GM19193 (cell line): Measurements from ENCODE around the gene ADO.

Source experiments
- POLR2A ChIP-seq: IDR thresholded peaks from 4 replicates; pipeline ENCODE4 v1.6.1; 2011; ENCODE audit not compliant: insufficient read depth, insufficient read length; ENCODE audit errors: extremely low read depth

ADO gene

DNA sequence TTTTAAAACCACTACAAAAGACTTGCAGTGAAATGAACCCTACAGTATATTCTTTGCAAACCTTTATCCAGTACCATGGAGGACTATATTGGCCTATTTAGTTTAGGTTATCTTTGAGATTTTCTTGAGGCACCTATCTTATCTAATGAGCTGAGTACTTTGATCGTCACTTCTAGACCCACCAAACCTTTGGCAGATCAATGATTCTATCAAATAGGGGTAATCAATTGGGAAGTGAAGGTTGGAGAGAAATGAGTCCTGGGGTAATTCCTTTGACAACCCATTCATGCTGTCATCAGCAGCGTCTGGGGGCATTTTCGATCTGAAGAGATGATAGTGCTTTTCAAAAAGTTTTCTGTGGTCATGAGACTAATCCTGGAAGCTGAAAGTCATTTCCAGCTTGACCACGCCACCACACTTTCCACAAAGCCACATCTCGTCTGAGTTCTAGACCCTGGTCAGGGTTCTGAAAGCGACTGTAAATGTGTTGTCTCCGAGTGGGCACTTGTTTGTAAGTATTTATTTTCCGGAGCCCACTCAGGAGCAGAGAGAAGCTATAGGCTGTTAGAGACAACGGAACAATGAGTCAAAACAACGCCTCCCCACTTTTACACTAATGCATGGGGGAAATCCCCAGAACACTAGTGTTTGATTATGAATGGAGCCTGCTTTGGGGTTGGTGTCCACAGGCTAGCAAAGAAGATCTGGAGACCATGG, 6.8 kb downstream of the ADO start:
- TF ChIP-seq POLR2A, result no peak

GRCh38 chr10:62812672-62813439, 8.3 kb downstream of the ADO start:
- no peak for TF ChIP-seq POLR2A

- TF ChIP-seq POLR2A, result peak; percentile 37
Observed at GRCh38 chr10:62813453-62813852, 8.9 kb downstream of the ADO start.

DNA sequence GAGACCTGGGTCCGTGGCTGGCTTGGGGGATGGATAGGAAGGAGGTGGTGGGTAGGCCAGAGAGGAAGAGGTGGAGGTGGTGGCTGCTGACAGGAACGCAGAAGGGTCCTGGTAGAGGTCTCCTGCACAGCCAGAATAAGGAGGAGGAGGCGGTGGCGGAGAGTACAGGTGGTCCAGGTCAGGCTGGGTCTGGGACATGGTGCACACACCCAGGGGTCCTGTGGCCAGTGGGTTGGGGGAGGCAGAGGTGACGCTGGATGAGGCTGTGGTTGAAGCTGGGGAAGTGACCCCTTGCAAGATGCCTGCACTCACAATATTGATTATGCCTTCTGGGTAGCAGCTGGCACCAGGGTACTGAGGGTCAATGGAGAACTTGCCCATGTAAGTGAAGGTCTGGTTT, 9.5 kb downstream of the ADO start:
- no peak for TF ChIP-seq POLR2A

DNA sequence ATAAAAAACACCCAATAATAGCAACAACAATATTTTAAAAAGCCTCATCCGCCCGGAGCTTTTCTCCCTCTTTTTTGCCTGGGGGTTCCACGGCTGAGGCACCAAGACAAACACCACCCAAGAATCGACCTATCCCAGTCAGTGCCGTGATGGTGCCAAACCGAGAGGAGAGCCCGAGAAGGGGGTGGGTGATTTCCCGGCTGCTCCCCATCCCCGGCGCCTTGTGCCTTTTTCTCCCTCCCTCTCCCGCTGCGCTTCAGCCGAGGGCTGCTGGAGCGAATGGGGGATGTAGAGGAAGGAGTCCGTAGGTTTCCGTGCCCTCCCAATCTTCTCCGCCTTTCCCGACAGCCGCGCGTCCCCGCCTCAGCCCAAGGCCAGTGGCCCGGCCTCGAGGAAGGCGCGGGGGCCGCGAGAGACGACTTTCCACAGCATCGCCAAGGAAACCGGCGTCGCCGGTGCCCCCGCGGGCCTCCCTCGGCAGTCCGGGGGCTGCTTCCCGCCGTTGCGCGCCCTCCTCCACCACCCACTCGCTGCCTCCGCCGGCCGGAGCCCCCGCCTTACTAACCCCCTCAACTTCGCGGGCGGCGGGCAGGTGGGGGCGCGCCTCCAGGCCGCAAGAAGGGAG, 10.3 kb downstream of the ADO start:
- no peak for TF ChIP-seq POLR2A

- TF ChIP-seq POLR2A, result no peak
Observed at GRCh38 chr10:62815381-62816075, 11.0 kb downstream of the ADO start.

- no peak for TF ChIP-seq POLR2A
Observed at GRCh38 chr10:62816076-62816330, 11.5 kb downstream of the ADO start.

DNA sequence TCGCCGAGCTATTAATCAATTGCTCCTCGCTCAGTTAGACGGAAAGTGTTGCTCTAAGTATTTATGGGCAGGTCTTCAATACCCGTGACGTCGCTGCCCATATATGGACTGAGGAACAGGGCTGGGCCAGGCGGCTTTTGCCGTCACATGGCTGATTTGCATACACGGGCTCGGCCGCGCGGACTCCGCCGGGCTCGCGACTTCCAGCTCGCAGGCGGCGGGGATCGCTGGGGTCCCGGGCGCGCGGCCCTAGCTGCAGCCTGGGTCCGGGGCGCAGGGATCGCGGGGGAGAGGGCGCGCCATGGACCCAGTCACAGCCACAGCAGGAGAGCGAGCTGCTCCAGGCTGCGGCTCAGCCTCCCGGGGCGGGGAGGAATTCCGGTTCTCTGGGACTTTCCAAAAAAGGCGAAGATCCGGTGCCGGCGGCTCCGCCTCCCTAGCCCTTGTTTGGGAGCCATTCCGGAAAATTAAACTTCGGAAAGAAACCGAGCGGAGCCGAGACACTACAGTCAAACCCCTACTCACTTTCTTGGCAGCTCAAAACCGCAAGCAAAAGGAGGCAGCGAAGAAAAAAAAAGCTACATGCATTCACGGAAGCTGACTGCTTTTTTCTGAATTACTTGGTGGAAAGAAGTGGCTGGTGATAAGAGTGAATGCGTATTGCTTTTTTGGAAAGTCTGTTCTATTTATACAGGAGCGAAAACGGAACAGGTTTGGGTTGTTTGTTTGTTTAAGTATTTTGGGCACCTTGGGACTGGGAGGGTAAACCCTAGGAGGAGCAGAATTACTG, 12.0 kb downstream of the ADO start, which contains the start of gene EGR2:
Gene EGR2, minus strand, starts transcription at position 36 of the 790 bp plus-strand sequence. CDS start 337 bp downstream, outside the sequence.
- peak; percentile 72 for TF ChIP-seq POLR2A

DNA sequence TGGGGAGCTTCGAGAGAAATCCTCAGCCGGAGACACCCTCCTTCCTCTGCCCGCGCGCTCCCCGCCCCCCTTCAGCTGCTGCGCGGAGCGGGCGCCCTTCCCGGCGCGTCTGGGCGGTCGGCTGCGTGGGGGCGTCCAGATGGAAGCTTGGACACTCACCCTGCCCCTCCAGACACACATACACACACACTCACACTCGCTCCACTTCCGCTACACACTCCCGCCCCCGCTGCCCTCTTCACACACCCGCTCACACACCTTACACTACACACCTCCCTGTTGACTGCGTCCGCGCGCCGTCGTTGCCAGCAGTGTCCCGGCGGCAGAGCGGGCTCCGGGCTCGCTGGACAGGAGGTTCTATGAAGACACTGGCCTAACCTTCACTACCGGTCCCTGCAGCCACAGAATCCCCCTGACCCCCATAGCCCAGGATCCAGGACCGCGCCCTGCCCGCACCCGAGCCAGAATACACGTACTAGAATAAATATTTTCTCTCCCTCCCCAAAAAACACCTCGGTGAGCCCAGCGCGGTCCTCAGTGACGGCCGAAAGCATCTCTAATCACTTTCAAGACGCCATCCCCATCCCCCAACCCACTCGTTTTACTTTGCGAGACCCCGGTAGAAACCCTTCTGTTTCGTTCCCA, 12.7 kb downstream of the ADO start:
- TF ChIP-seq POLR2A, result peak; percentile 42

DNA sequence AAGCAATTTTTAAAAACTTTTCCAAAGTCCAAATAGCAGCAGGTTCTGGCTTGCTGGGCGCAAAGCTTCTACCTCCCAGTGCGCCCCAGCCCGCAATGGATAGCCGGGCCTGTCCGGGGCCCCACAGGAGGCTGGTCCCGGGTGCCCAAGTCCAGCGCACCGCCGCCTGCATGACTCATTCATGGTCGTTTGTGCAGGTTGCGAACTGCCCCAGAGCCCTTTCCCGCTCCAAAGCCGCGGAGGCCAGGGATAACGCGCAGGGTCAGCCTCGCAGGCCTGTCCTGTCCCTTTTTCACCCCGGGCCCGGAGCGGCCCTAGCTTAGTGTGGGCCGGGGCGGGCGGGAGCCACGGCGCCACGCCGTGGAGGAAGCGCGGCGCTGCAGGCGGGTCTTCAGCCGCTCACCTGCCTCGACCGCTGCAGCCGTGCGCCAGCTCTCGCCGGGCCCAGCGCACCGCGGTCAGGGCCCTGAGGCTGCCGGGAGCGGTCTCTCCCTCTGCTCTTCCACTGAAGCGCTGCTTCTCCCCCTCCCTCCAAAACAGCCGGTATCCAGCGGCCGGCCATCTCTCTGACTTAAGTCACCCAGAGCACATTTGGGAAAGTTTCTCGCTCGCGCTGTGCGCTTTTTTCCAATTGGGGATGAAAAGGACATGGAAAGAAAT, 13.4 kb downstream of the ADO start:
- no peak for TF ChIP-seq POLR2A

DNA sequence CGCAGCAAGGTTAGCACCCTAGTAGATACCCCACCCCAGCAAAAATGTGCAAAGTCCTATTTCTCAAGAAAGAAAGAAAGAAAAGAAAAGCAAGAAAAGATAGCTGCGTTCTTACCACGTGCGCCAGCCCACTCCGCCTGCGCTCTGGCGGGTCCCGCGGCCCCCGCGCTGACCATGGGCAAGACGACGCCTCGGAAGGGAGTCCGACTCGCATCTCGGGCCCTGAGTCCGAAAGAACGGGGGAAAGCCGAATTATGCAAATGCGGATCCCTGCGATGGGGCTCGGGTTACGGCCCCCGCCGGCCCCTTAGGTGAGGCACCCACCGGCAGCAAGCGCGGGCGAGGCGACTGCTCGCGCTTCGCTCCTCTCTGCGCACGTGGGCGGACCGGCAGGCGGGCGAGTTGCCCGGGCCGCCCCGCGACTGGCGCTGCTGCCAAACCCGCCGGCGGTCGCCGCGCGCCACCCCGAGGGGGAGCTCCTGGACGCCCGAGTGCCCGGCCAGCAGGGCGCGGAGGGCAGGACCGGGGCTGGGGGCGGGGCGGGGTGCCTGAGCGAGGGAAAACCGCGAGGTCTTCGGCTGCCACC, 14.0 kb downstream of the ADO start:
- TF ChIP-seq POLR2A, result no peak

- no peak for TF ChIP-seq POLR2A
Observed at GRCh38 chr10:62819141-62819920, 14.8 kb downstream of the ADO start.
